Measurements from ENCODE around the gene EHF.
"Not testable (repeated sequence)": the region's sequence is repeated elsewhere in the genome, so short reads cannot be mapped to it uniquely, and the experiment has no call there.

The EHF gene

DNA sequence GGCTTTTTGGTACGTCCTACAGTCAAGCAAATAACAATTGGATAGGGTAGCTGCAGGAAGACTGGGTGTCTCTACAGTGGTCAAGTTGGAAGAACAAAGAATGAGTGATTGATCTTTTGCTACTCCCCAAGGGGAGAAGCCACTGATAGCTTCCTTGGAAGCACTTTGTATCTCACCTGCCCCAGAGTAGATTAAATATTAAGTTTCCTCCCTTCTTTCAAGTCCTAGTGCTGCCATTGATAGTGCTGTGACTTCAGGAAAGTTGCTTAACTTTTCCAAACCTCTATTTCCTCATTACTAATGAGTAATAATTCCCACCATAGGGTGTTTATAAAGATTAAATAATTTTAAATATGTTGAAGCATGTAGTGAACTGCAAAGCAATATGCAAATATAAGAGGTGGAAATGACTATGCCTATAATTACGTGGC is 35.6 kb upstream of the EHF start:
- ChIA-PET CTCF (interaction anchor here (0.9 to 2.4 kb wide), 8 partner anchors 10 to 307 kb away, joined by 3 to 12 read pairs (median 8); no protein-coding TSS in a partner anchor), POLR2A (ENCODE audit: low non-redundant PET) (no interaction called here)
- TF ChIP-seq, protein P1, sequence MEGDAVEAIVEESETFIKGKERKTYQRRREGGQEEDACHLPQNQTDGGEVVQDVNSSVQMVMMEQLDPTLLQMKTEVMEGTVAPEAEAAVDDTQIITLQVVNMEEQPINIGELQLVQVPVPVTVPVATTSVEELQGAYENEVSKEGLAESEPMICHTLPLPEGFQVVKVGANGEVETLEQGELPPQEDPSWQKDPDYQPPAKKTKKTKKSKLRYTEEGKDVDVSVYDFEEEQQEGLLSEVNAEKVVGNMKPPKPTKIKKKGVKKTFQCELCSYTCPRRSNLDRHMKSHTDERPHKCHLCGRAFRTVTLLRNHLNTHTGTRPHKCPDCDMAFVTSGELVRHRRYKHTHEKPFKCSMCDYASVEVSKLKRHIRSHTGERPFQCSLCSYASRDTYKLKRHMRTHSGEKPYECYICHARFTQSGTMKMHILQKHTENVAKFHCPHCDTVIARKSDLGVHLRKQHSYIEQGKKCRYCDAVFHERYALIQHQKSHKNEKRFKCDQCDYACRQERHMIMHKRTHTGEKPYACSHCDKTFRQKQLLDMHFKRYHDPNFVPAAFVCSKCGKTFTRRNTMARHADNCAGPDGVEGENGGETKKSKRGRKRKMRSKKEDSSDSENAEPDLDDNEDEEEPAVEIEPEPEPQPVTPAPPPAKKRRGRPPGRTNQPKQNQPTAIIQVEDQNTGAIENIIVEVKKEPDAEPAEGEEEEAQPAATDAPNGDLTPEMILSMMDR (conservative IDR thresholded peaks at IDR 0.05; ENCODE audit: low read depth) = no peak
- H3K27ac ChIP-seq = no peak overlapping the region
- DNase-seq (ENCODE audit: low spot score) = no peak

DNA sequence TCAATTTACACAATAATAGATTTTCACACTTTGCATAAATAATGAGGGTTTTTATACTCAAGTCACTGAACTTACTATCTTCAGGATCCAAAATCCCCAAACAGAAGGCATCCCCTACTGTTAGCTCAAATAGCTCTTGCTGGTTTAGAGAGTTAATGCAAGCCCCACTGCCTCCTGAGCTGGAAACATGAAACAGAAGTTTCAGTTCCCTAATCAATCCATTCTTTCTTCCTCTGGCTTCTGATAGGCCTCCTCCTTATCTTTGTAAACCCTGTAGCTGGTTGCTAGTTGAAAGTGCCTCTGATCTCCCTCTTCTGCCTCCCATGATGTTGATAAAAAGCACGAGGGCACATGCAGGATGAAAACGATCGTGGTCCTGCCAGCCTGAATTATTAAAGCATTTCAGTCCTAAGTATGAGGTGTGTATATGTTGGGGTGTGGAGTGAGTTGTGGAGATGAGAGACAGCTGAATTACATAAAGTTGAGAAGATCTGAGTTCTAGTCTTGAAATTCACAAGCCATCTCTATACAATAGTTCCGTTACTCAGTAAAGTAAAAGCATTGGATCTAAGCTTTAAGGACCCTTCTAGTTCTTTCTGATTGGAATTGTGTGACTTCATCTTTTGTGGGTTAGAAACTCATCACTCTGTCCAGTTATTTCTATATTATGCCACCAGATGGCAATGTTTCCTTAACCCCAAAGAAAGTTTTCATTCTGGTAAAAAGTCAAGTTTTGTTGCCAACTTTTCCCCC is 35.0 kb upstream of the EHF start:
- TF ChIP-seq, protein P1 (conservative IDR thresholded peaks at IDR 0.05; ENCODE audit: low read depth) = peak; percentile 74
- ChIA-PET POLR2A (ENCODE audit: low non-redundant PET) (no interaction called here), CTCF (interaction anchor here (0.7 to 2.4 kb wide), 15 partner anchors 9 to 806 kb away, joined by 3 to 12 read pairs (median 4); no protein-coding TSS in a partner anchor)
- DNase-seq (ENCODE audit: low spot score) = peak; percentile 70
- H3K27ac ChIP-seq = no peak overlapping the region

DNA sequence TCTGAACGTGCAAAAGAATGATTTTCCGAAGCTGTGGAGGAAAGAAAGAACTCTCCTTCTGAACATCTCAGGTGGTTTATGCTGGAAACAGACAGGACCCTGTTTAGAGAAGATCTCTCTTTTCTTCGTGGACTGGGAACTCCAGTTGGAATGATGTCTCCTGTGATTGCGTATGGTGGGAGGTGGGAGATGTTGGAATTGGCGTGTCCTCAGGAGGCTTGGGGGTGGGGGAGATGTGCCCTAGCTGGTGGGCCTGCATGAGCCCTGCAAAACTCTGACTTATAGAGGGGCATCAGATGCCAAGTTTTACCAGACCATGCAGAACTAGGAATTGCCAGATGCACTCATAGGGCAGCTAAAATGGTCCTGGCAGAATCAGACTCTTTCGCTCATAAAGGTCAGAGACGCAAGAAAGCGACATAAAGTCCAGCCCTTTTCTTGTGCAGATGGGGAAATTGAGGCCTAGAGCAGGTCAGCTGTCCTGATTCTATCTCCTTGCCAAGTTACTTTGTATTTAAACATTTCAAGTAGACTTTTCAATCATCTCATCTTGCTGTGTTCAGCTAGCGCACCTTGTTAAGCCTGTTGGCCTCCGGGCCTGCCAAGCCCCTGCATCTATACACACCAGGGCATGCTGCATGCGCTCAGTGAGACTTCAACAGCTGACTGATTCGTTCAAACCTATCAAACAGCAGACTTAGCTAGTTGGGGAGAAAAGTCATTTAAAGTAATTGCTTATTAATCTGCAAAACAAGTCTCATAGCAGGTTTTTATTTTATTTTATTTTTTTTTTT is 34.2 kb upstream of the EHF start:
- TF ChIP-seq, protein P1 (conservative IDR thresholded peaks at IDR 0.05; ENCODE audit: low read depth) = peak; percentile 25; the same call in 1 of the 2 replicates
- peak overlapping the region; percentile 48 for H3K27ac ChIP-seq
- ChIA-PET CTCF (interaction anchor here (0.6 to 2.4 kb wide), 16 partner anchors 9 to 805 kb away, joined by 3 to 12 read pairs (median 4); no protein-coding TSS in a partner anchor), POLR2A (ENCODE audit: low non-redundant PET) (no interaction called here)
- DNase-seq (ENCODE audit: low spot score) = no peak

DNA sequence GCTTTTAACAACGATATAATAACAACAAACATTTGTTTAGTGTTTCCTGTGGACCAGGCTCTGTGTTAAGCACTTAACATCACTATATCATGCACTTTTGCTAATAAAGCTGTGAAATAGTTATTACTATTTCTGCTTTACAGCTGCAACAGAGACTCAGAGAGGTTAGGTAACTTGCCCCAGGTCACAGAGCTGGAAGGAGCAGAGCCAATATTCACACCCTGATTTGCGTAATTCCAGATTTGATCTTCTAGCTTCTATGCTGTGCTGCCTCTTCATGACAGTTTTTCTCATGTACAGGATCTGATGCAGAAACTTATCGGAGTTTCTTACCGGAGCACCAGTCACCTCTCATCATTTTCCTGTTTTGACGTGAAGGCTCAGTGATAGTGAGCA is 33.6 kb upstream of the EHF start:
- H3K27ac ChIP-seq = no peak overlapping the region
- ChIA-PET POLR2A (ENCODE audit: low non-redundant PET) (no interaction called here), CTCF (interaction anchor here (0.6 to 2.4 kb wide), 12 partner anchors 8 to 332 kb away, joined by 3 to 12 read pairs (median 5); no protein-coding TSS in a partner anchor)
- TF ChIP-seq, protein P1 (conservative IDR thresholded peaks at IDR 0.05; ENCODE audit: low read depth) = no peak
- no peak for DNase-seq (ENCODE audit: low spot score)

DNA sequence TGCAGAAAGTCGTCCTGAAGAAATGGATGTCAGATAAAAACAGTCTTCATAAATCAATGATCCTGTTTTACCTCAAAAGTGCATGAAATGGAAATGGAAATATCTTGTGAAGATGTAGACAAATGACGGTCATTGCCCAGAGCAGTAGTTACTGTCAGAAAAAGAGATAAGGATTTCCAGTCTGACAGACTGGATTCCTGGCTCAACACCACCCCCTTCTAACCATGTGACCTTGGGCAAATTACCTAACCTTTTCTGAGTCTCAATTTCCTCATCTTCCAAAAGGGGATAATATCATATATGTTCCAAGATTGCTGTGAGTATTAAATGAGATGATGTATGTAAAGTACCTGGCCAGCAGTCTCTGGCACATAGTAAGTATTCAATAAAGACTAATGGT is 32.9 kb upstream of the EHF start:
- ChIA-PET CTCF (interaction anchor here (0.7 kb wide), 1 partner anchor 303 kb away, joined by 5 read pairs; no protein-coding TSS in a partner anchor), POLR2A (ENCODE audit: low non-redundant PET) (no interaction called here)
- TF ChIP-seq, protein P1 (conservative IDR thresholded peaks at IDR 0.05; ENCODE audit: low read depth) = no peak
- no peak for DNase-seq (ENCODE audit: low spot score)
- no peak overlapping the region for H3K27ac ChIP-seq

DNA sequence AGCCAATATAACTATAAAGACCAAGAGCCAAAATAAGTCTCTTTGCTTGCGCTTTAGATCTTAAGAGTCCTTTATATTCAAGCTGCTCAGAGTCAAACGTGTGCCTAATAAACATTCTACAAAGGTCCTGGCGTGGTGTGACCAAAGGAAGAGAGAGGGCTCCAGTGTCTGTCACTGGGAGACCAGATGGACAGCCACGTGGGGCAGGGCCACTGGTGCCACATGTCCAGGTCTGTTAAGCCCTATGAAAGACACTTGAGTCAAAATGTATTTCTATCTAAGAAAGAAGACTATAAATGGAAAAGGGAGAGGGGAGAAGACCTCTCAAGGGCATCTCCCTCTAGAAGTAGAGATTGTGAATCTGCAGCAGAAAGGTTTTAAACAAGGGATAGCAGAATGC is 32.2 kb upstream of the EHF start:
- POLR2A ChIA-PET (ENCODE audit: low non-redundant PET) = no interaction called here
- CTCF ChIA-PET = no interaction called here
- no peak overlapping the region for H3K27ac ChIP-seq
- TF ChIP-seq, protein P1 (conservative IDR thresholded peaks at IDR 0.05; ENCODE audit: low read depth) = no peak
- DNase-seq (ENCODE audit: low spot score) = no peak

DNA sequence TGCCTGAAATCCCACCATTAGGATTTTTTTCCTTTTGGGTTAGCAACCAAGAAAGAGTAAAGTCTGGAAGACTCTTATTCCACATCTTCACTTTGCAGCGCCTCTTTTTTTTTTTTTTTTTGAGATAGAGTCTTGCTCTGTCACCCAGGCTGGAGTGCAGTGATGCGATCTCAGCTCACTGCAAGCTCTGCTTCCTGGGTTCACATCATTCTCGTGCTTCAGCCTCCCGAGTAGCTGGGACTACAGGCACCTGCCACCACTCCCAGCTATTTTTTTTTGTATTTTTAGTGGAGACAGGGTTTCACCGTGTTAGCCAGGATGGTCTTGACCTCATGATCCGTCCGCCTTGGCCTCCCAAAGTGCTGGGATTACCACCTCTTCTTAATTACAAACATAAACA is 31.7 kb upstream of the EHF start:
- POLR2A ChIA-PET (ENCODE audit: low non-redundant PET); CTCF ChIA-PET; H3K27ac ChIP-seq: not testable (repeated sequence)

More for the DNA sequence above, 31.7 kb upstream of the EHF start:
- not testable (repeated sequence) for DNase-seq (ENCODE audit: low spot score)
